Retinal pigment epithelial cell (primary cell): Measurements from ENCODE around the gene FOXB1.

ENCODE experiments used
- DNase-seq: peaks from one replicate; pipeline ENCODE4 v3.0.0-alpha.2; 2010; ENCODE audit warnings: low read depth
- H3K4me3 ChIP-seq: 2 replicates; pipeline ENCODE4 v1.5.1; 2011; ENCODE audit warnings: mild to moderate bottlenecking, low read length, control low read depth, moderate library complexity
- CTCF ChIP-seq: conservative IDR thresholded peaks from 2 replicates; pipeline ENCODE4 v1.5.1; 2011; ENCODE audit warnings: low read depth, low read length, control low read depth, inconsistent platforms

Gene FOXB1

GRCh38 chr15:59999612-60000112 is 4.4 kb upstream of the FOXB1 start:
- H3K4me3 ChIP-seq, result no peak overlapping the region
- no peak for TF ChIP-seq CTCF
- DNase-seq, result no peak

GRCh38 chr15:60000113-60000823 is 3.8 kb upstream of the FOXB1 start:
- no peak for DNase-seq
- no peak for TF ChIP-seq CTCF
- no peak overlapping the region for H3K4me3 ChIP-seq

- DNase-seq, result no peak
- no peak for TF ChIP-seq CTCF
- H3K4me3 ChIP-seq, result no peak overlapping the region
Measured at GRCh38 chr15:60000824-60001609, 3.1 kb upstream of the FOXB1 start.

GRCh38 chr15:60001610-60002527 is 2.2 kb upstream of the FOXB1 start:
- no peak for DNase-seq
- H3K4me3 ChIP-seq, result no peak overlapping the region
- no peak for TF ChIP-seq CTCF

GRCh38 chr15:60002528-60003218 is 1.4 kb upstream of the FOXB1 start:
- no peak for DNase-seq
- TF ChIP-seq CTCF, result no peak
- no peak overlapping the region for H3K4me3 ChIP-seq

GRCh38 chr15:60003243-60004008 is 685 bp upstream of the FOXB1 start:
- no peak overlapping the region for H3K4me3 ChIP-seq
- no peak for TF ChIP-seq CTCF
- DNase-seq, result no peak
